ENCODE data around the gene OBSCN.
"Not testable (repeated sequence)": the region's sequence is repeated elsewhere in the genome, so short reads cannot be mapped to it uniquely, and the experiment has no call there.

The OBSCN gene

GRCh38 chr1:228259951-228260350 lies 52.1 kb downstream of the OBSCN start:
- no peak for DNase-seq

GRCh38 chr1:228261706-228262105 lies 53.9 kb downstream of the OBSCN start:
- DNase-seq: no peak

DNA sequence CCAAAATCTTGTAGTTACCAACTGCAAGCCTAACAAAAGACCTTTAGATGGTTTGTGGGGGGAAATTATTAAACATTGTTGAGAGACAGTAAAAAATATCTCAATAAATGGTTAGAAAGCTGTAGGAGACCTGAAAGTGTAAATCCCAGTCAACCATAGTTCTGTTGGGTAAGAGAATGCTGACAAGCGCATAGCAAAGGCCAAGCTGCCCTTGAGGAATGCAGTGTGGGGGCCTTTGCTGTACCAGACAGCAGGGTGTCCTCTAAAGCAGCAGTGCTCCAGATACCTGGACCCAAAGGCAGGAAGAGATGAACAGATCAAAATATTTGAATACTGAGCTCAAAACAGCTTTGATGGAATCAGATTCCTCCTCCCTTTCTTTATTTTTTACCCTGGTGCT lies 54.6 kb downstream of the OBSCN start:
- no peak for DNase-seq

DNA sequence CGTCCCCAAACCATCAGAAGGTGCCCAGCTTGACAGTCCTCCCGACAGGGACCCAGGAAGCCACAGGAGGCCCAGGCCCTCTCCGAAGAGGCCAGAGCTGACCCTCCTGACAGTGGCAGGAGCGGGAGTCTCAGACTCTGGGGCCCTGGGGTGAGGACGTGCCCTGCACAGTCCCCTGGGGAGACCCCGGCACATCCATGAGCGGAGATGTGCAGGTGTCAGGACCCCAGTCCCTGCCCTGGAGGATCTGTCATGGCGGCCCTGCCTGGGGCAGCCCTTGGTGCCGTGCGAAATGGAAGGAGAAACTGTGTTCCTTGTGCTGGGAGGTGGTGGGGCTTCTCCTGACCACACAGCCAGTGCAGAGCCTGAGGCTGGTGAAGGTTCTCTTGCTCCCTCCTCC lies 55.8 kb downstream of the OBSCN start:
- no peak for DNase-seq

DNA sequence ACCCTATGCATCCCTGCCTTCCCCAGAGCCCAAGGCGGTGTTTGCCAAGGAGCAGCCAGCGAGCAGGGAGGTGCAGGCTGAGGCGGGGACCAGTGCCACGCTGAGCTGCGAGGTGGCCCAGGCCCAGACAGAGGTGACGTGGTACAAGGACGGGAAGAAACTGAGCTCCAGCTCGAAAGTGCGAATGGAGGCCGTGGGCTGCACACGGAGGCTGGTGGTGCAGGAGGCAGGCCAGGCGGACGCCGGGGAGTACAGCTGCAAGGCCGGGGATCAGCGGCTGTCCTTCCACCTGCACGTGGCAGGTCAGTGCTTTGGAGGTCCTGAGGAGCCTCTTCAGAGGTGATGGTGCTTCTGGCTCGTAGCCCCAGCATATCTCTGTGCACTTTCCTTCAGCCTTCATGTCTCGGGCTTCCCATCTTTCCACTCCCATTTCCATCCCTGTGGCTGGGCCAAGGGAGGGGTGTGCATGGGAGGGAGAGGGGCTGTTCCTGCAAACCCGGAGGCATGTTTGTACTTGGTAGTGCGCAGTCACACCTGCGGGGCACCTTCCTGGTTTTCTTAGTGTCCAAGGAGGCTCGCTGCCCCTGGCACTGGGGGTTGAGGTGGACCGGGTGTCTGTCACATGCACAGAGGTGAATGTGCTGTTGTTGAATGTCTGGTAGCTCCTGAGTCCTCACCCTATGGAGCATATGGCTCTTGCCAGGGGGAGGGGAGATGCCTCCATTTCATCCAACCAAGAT lies 56.4 kb downstream of the OBSCN start:
- no peak for DNase-seq

- DNase-seq: no peak
These were observed 57.3 kb downstream of the OBSCN start for GRCh38 chr1:228265167-228265566.

GRCh38 chr1:228267962-228268880 lies 60.4 kb downstream of the OBSCN start:
- DNase-seq: no peak

DNA sequence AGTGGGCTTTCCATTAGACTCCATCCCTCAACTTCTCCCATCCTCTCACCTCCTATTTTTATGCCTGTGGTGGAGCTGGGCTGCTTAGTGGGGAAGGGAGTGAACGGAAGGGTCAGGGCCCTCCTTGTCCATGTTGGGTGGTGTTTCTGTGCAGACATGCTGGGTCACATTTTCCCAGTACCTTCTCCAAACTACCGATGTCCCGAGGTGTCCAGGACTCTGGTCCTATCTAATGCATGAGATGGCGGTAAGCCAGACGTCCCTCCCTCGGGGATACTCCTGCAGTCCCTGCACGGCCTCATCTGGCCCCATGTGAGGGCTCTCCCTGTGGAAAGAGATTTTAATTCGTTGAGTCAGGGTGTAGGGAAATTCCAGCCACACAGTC lies 61.0 kb downstream of the OBSCN start:
- DNase-seq: no peak

DNA sequence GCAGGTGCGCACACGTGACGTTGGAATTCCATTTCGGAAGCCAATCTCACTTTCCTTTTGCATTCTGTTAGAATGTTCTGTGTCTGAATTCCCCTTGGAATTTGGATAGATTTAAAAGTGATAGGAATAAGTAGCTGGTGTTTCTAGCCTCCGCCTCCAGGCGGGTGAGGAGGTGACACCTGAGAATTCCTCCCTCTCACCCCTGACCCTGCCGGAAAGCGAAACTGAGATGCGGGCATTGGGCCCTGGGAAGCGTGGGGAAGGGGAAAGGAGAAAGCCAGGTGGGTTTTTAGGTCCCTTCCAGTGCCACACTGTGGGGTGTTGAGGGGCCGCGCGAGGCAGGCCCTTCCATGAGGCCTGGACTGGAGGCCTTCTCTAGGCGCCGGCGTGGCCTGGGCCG lies 61.6 kb downstream of the OBSCN start:
- DNase-seq: not testable (repeated sequence)

DNA sequence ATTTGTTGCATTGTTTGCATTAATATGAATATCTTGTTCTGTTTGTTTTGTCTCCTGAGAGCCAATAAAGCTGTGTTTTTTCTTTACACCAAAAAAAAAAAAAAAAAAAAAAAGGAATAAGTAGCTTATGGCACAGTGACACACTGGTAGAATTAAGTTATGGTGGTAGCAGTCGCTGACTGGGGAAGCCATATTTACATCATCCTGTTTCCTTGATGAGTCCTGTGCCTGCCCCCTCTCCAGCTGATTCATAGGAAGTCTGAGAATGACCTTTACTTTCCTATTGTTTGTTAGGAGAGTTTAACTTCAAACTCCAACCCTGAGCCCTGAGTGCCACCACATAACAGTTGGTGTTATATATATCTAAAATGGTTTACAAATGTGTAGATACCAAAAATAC lies 62.2 kb downstream of the OBSCN start:
- no peak for DNase-seq

DNA sequence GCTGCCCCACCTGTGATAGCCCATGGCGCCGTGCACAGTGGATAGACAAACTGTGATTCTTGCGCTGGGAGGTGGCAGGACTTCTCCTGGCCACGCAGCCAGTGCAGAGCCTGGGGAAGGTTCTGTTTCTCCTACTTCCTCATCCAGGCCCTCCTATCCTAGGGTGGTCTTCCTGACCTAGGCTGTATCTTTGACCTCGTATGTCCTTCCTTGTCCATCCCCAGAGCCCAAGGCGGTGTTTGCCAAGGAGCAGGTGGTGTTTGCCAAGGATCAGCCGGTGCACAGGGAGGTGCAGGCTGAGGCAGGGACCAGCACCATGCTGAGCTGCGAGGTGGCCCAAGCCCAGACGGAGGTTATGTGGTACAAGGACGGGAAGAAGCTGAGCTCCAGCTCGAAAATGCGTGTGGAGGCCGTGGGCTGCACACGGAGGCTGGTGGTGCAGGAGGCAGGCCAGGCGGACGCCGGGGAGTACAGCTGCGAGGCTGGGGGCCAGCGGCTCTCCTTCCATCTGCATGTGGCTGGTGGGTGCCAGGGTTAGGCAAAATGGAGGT lies 63.9 kb downstream of the OBSCN start:
- DNase-seq: no peak

DNA sequence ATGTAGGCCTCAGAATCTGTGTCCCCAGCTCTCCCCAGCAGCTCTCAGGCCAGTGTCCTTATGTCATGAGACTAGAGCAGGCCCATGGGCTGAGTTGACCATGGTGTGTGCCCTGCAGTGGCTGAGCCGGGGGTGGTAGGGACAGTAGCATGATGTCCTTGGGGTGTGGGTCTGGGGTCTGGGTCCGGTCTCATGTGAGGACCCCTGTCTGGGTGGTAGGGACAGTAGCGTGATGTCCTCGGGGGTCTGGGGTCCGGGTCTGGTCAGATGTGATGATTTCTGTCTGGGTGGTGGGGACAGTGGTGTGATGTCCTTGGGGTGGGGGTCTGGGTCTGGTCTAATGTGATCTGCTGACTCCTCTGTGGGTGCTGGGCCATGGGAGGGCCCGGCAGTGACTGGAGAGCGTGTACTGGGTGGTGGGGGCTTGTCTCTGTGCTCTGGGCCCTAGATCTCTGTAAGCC lies 64.5 kb downstream of the OBSCN start:
- DNase-seq: no peak

- no peak for DNase-seq
These were observed 65.2 kb downstream of the OBSCN start for GRCh38 chr1:228272831-228273571.

GRCh38 chr1:228273720-228274451 lies 66.0 kb downstream of the OBSCN start:
- no peak for DNase-seq

DNA sequence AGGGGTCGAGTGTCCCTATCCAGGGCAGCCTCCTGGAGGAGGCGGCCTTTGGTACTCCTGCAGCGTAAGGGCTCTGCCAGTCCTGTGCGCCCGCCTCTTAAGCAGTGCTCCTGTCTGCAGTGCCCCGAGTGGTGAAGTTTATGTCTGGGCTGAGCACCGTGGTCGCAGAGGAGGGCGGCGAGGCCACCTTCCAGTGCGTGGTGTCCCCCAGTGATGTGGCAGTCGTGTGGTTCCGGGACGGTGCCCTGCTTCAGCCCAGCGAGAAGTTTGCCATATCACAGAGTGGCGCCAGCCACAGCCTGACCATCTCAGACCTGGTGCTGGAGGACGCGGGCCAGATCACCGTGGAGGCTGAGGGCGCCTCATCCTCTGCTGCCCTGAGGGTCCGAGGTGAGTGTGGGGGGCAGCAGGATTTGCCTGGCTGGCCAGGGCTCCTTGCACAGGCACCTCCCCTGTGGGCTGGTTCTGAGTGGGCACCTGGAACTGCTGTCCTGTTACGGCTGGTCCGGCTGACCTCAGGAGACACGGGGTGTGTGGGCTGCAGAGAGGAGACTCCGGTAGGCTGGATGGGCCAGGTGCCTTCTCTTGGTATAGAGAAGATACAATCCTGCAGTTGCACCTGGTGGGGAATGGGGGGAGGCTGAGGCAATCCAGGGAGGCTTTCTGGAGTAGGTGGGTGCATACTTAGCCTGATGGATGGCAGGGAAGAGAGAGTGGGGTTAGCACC lies 66.8 kb downstream of the OBSCN start:
- no peak for DNase-seq

GRCh38 chr1:228275179-228275429 lies 67.3 kb downstream of the OBSCN start:
- DNase-seq: no peak

GRCh38 chr1:228275430-228276173 lies 67.8 kb downstream of the OBSCN start:
- peak; percentile 59 to 86 for DNase-seq

GRCh38 chr1:228276174-228276831 lies 68.5 kb downstream of the OBSCN start:
- peak in 1 of 2 experiments; percentile 29 for DNase-seq

DNA sequence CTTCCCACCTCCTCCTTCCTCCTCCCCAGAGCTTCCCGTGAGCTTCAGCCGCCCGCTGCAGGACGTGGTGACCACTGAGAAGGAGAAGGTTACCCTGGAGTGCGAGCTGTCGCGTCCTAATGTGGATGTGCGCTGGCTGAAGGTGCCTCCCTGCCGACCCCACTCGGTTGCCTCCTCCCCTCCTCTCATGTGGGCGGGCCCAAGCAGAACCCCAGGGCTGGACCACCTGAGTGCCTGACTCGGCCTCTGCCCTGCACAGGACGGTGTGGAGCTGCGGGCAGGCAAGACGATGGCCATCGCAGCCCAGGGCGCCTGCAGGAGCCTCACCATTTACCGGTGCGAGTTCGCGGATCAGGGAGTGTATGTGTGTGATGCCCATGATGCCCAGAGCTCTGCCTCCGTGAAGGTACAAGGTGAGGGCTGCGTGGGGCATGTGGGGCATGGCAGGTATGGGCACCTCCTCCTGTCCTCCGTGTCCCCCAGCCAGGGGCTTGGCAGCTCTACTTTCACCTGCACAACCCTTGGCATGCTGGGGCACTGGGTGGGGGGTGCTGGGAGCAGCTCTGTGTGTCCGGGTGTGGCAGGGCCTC lies 69.2 kb downstream of the OBSCN start:
- DNase-seq: no peak
